Measurements from ENCODE around the gene BAG5.
"Not testable (repeated sequence)": the region's sequence is repeated elsewhere in the genome, so short reads cannot be mapped to it uniquely, and the experiment has no call there.

DNA sequence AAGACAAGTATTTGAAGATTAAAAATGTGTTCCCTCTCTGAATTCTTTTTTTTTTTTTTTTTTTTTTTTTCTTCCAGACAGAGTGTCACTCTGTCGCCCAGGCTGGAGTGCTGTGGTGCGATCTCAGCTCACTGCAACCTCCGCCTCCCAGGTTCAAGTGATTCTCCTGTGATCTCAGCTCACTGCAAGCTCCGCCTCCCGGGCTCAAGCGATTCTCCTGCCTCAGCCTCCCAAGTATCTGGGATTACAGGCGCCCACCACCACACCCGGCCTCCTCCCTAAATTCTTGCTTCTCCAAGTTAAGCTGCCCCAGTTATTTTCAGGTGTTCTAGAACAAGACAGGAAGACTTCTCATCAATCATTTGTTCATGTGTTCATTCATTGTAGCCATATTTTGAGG is 50.3 kb downstream of the BAG5 start:
- TF ChIP-seq, protein P1, sequence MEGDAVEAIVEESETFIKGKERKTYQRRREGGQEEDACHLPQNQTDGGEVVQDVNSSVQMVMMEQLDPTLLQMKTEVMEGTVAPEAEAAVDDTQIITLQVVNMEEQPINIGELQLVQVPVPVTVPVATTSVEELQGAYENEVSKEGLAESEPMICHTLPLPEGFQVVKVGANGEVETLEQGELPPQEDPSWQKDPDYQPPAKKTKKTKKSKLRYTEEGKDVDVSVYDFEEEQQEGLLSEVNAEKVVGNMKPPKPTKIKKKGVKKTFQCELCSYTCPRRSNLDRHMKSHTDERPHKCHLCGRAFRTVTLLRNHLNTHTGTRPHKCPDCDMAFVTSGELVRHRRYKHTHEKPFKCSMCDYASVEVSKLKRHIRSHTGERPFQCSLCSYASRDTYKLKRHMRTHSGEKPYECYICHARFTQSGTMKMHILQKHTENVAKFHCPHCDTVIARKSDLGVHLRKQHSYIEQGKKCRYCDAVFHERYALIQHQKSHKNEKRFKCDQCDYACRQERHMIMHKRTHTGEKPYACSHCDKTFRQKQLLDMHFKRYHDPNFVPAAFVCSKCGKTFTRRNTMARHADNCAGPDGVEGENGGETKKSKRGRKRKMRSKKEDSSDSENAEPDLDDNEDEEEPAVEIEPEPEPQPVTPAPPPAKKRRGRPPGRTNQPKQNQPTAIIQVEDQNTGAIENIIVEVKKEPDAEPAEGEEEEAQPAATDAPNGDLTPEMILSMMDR (conservative IDR thresholded peaks at IDR 0.05; ENCODE audit: low read length): not testable (repeated sequence)
- TF ChIP-seq EZH2phosphoT487 (IDR thresholded peaks at IDR 0.05; ENCODE audit: borderline replicate concordance): not testable (repeated sequence)

Measured in Loucy (cell line).